Diencephalon (tissue), 1 donor: ENCODE data around the gene RDH16. TPM values are rescaled to one million over a fixed set of nuclear protein-coding genes. Genes with fewer than 3 reads are reported as not detected.

Experiments
- total RNA-seq: library from RNA; depleted of rRNA; stranded (reverse); fragments of >200 nt; gene quantifications from one replicate; pipeline ENCODE4 v1.2.3, GENCODE V29; 2014

RDH16 gene
- total RNA-seq = 0.23 TPM

GRCh38 chr12:56957229-56958052 lies at the start of gene RDH16:
Gene RDH16 (minus strand): TSS chr12:56957608. CDS start chr12:56957462, 146 bp downstream.

GRCh38 chr12:57005980-57006808 lies 48.8 kb upstream of the RDH16 start, which contains the start of gene ZBTB39:
Gene ZBTB39 (minus strand): TSS chr12:57006546. CDS start chr12:57004917, 1,629 bp downstream.

GRCh38 chr12:56933826-56934625 lies 23.4 kb downstream of the RDH16 start, which contains the start of gene SDR9C7:
Gene SDR9C7 (minus strand): TSS chr12:56934408. CDS start chr12:56934261, 147 bp downstream.

Other genes starting within 250 kb of the RDH16 start
- 1,063 TPM for gene NACA, start 232.3 kb downstream of the RDH16 start, total RNA-seq
- gene PRIM1, start 205.3 kb downstream of the RDH16 start, total RNA-seq = 21.9 TPM
- gene HSD17B6, start 194.3 kb downstream of the RDH16 start, total RNA-seq = 12.0 TPM
- 0.23 TPM for gene SDR9C7, start 23.2 kb downstream of the RDH16 start, total RNA-seq
- 10.1 TPM for gene ZBTB39, start 48.9 kb upstream of the RDH16 start, total RNA-seq
- gene TAC3, start 58.9 kb upstream of the RDH16 start, total RNA-seq = 5.1 TPM
- gene MYO1A, start 92.5 kb upstream of the RDH16 start, total RNA-seq = not detected
- 7.6 TPM for gene NEMP1, start 121.2 kb upstream of the RDH16 start, total RNA-seq
- 16.6 TPM for gene NAB2, start 131.5 kb upstream of the RDH16 start, total RNA-seq
- gene STAT6, start 153.8 kb upstream of the RDH16 start, total RNA-seq = 8.1 TPM
- gene LRP1, start 170.9 kb upstream of the RDH16 start, total RNA-seq = 114 TPM
- not detected for gene LRP1-AS, start 190.0 kb upstream of the RDH16 start, total RNA-seq